GM10266 (cell line): ENCODE data around the gene VANGL2.
A peak's percentile ranks its signal among the peaks of the same experiment; 100 is the strongest.

ENCODE experiments used
- DNase-seq: peaks from one replicate; pipeline ENCODE4 v3.0.0; 2012; ENCODE audit errors: extremely low spot score
- TF ChIP-seq, protein P1 (sequence below): IDR thresholded peaks from 2 replicates; pipeline ENCODE4 v1.5.1; 2012; ENCODE audit warnings: mild to moderate bottlenecking, low read depth; ENCODE audit not compliant: control insufficient read depth, insufficient read depth; ENCODE audit errors: missing control alignments

VANGL2 gene

DNA sequence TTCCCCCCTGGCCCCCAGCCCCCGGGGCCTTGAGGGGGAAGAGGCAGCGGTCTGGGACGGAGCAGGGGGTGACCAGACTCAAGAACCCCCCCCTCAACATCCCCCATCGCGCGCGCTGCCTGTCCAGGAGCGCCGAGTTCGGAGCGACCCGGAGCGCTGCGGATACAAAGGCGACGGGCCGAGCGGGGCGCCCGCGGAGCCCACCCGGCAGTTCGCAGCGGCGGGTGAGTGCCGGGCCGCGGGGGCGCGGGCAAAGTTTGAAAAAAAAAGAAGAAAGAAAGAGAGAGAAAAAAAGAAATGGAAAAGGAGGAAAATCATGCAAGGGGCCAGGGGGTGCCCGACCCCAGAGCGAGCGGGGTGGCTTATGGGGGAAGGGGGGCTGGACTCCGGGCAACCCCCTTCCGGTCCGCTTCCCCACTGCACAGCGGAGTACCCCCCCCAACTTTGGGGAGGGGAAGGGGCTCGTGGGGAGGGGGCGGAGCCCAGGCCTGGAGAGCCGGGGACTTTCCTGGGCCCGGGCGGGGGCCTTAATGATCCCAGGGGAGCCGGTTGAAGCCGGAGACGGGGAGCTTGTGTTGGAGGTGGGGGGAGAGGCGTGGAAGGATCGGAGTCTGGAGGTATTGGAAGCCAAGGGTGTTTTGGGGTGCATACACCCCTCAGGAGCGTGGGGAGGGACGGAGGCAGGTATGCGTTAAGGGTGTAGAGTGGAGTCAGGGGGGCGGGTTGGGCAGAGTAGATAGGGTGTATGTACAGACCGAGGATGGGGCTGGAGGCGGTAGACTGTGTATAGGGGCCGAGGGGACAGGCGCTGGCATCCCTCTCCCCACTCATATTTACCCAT, 502 bp downstream of the VANGL2 start:
- TF ChIP-seq, protein P1, sequence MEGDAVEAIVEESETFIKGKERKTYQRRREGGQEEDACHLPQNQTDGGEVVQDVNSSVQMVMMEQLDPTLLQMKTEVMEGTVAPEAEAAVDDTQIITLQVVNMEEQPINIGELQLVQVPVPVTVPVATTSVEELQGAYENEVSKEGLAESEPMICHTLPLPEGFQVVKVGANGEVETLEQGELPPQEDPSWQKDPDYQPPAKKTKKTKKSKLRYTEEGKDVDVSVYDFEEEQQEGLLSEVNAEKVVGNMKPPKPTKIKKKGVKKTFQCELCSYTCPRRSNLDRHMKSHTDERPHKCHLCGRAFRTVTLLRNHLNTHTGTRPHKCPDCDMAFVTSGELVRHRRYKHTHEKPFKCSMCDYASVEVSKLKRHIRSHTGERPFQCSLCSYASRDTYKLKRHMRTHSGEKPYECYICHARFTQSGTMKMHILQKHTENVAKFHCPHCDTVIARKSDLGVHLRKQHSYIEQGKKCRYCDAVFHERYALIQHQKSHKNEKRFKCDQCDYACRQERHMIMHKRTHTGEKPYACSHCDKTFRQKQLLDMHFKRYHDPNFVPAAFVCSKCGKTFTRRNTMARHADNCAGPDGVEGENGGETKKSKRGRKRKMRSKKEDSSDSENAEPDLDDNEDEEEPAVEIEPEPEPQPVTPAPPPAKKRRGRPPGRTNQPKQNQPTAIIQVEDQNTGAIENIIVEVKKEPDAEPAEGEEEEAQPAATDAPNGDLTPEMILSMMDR, result no peak
- no peak for DNase-seq

- TF ChIP-seq, protein P1, result no peak
- no peak for DNase-seq
Observed at GRCh38 chr1:160401487-160401805, 1.1 kb downstream of the VANGL2 start.

DNA sequence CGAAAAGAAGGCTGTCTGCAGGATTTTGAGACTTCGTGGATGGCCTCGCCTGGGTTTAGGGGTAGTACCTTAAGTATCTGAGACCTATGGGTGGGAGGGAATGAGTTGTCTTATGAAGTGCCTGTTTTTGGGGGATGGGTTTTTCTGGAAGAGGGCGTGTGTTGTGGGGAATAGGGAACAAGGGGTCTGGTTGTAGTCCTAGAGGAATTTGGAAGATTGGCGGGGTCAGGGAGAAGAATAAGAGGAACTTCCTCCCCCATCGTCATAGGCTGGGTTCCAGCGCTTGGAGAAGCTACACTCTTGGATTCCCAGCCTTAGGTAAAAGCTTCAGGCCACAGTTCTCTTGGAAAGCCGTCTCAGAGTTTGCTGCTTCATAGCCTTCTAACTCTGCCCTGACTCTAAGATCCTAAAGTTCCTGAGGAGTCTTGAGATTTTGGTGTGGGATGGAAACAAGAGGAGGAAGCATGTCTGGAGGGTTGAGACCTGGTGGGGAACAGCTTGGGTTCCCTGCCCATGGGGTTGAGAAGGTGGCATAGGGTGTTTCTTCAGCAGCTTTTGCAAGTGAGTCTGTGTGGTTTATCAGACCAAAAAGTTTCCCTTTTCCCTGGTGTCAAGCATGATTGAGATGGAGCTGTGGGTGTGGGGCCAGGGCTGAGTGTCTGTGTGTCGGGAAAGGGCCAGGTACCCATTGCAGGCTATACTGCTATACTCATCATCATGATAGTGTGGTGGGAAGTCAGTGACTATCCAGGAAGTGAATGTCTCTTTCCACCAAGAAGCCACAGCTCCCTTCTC, 1.8 kb downstream of the VANGL2 start:
- peak; percentile 27 for DNase-seq
- TF ChIP-seq, protein P1, result no peak

GRCh38 chr1:160403244-160403643, 2.9 kb downstream of the VANGL2 start:
- TF ChIP-seq, protein P1, result no peak
- DNase-seq, result no peak

DNA sequence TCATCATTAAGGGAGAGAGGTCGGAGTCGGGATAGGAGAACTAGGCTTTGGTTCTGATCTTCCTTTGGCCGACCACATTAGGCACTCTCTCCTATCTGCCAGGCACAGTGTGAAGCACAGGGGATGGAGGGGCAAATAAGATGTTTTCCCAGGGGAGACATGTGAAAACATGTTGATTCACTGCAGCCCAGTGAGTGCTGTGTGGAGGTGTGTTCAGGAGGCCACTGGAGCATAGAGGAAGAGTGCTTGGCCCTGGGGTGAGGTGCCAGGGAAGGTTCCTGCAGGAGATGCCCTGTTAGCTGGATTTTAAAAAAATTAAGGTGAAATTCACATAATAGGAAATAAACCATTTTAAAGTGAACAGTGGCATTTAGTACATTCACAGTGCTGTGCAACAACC, 3.7 kb downstream of the VANGL2 start:
- TF ChIP-seq, protein P1, result no peak
- no peak for DNase-seq

DNA sequence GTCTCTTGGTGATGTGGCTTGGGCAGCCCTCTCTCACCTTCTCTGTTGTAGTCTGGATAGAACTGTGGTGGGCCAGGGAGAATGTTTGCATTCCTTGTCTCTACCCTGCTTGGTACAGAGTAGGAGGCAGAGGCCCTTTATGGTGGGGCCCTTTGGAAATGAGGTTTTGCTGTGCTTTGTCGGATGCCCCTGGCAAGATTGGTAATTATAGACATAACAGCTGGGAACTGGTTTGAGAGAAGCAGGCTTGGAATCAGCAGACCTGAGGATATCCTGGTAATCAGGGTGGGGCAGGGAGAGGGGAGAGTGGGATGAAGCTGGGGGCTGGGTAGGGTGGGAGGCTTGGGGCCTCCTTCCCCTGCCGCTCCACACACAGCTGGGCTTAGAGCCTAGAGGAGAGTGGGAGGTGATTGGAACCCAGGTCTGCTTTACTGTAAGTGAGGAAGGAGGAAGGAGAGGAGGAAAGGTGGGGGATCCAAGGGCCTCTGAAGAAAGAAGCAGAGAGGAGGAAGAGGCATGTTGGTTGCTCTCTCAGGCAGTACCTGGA, 5.0 kb downstream of the VANGL2 start:
- TF ChIP-seq, protein P1, result no peak
- no peak for DNase-seq
